GM19023 (cell line): Measurements from ENCODE around the gene PRMT6.
"Not testable (repeated sequence)": the region's sequence is repeated elsewhere in the genome, so short reads cannot be mapped to it uniquely, and the experiment has no call there.

ENCODE experiments used
- ATAC-seq: cut with Tn5 transposase; IDR thresholded peaks from one replicate; pipeline ENCODE4 v1.9.1; 2021; ENCODE audit warnings: mild to moderate bottlenecking, moderate library complexity; ENCODE audit not compliant: unreplicated experiment

Gene PRMT6

GRCh38 chr1:107093395-107093794, 36.9 kb downstream of the PRMT6 start:
- ATAC-seq: not testable (repeated sequence)

- ATAC-seq: no peak
Observed at GRCh38 chr1:107095647-107096046, 39.2 kb downstream of the PRMT6 start.

GRCh38 chr1:107096690-107097089, 40.2 kb downstream of the PRMT6 start:
- no peak for ATAC-seq

GRCh38 chr1:107098961-107099360, 42.5 kb downstream of the PRMT6 start:
- no peak for ATAC-seq

GRCh38 chr1:107100331-107100984, 44.0 kb downstream of the PRMT6 start:
- ATAC-seq: no peak

GRCh38 chr1:107105914-107106313, 49.4 kb downstream of the PRMT6 start:
- no peak for ATAC-seq
